CD4-positive, alpha-beta T cell treated with Interleukin-15 for 1 hour (primary cell): ENCODE data around the gene ZBTB7C.

Experiments used
- DNase-seq: peaks from one replicate; pipeline ENCODE4 v3.0.0-alpha.2; 2020

The ZBTB7C gene

DNA sequence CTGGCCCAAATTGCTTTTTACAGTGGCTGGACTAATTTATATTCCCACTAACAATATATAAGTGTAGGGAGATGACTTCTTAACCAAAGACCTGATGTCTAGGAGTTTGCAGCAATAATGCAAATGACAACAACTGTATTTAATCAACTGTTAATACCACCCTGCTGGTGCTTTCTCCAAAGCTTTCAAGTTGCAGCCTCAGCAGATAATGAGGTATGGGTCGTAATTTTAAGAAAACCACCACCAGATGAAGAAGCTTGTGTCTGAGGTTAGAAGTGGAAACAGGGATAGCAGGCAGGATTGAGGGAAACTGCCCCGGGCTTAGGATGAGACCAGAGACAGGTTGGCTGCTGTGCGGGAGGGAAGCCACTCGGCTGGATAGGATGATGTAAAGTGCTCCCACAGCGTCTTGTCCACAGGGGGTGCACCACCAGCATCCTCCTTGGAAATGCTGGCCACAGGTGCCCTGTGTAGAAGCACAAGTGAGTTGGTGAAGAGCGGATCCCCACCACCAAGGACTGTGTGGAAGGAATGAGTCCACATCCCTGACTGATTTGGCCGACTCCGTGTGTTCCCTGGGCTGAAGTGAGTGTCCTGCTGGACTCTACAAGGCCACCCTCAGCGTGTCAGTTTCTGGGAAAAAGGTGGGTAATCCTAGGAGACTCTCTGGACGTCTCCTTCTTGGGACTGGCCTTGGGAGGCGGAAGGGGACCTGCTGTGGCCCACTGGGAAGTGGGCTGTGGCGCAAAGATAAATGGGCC is 402.6 kb downstream of the ZBTB7C start:
- DNase-seq, result no peak

DNA sequence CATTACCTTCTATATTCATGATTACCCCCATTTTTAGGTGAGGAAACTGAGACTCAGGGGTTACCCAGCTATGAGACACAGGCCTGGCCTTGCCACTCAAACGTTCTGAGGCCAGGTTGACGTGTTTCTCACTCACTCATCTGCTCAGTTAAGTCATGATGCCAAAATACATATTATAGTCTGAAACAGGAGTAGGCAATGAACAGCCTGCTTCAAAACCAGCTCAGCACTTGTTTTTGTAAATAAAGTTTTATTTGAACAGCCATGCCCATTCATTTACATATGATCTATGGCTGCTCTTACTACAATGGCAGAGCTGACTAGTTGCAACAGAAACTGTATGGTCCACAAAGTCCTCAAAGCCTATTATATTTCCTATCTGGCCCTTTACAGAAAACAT is 404.6 kb downstream of the ZBTB7C start:
- no peak for DNase-seq

DNA sequence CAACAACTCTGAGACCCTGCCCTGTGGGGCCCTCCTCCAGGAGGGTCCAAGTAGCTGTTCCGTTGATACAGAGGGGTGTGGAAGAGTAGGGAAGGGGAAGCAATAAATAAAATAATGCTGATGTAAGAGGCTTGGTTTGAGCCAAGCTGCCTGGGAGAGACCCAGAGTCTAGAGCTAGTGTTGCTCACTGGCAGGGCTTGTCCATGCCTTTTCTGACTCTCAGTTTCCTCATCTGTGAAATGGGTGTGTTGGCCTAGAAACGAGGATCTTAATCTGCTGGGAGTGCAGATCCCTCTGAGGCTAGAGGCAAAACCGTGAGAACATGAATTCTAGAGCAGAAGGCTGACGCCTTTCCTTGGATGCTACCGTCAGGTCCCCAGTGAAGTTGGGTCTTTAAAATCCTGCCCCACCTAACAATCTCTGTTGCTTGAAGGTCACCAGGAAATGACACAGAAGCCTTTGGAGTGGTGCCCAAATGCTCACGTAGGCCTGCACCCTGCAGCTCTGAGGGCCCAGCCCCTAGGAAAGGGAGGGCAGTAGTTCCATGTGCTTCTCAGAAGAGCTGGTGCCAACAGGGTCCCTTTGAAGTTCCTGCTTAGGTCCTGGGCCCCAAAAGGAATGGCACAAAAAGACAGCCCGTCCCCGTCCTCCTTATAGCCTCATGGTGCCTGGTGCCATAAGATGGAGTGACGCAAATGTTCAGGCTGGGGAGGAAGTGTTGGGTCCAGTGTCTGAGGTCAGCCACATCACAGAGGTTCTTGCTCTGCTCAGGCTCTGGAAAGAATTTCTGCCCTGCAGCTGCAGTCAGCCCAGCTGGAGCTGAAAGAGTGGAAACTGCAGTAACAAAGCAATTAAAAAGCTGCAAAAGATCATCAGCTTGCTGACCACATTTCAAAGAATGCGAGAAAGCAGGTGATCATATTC is 405.5 kb downstream of the ZBTB7C start:
- DNase-seq, result peak; percentile 37

DNA sequence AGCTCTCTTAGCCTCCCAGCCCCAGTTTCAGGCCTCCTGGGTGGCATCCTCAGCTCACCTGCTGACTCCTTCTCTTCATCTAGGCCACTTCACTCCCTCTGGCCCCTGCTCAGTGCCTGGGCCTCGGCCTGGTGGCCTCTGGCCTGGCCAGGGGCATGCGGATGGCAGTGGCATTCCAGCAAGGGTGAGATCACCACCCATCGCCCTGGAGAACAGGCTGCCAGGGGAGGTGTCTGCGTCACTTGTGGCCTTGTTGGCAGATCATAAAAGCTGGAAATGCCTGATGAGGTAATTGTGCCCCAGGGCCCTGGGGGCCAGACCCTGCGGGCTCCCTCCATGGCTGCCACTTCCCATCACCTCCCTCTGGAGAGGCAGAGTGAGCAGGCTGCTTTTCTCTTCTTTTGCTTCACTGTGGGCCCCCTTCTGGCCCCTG is 406.2 kb downstream of the ZBTB7C start:
- no peak for DNase-seq

DNA sequence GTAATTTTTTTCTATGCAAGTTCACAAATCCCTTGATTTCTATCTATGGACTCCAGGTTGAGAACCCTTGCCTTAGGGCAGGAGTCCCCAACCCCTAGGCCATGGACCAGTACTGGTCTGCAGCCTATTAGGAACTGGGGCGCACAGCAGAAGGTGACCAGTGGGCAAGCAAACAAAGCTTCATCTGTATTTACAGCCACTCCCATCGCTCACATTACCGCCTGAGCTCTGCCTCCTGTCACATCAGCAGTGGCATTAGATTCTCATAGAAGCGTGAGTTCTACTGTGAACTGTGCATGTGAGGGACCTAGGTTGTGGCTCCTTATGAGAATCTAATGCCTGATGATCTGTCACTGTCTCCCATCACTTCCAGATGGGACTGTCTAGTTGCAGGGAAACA is 408.5 kb downstream of the ZBTB7C start:
- DNase-seq, result no peak

DNA sequence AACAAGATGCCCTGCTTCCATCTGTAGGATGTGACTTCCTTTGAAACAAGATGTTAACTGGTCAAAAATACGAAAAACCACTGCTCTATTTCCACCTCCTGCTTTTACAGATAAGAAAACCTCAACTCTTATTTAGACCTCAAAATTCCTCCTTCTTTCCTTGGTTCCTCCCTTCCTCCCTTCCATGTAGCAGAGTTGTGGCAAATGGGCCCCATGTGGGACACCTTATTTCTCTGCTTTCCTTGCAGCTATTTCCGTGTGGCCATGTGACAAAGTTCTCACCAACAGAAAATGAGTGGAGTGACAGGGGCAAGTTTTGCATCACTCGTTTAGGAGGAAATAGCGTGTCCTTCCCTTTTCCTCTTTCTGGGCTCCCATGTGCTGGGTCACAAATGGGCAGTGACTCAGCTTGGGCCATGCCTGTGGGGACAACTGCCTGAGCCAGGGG is 409.4 kb downstream of the ZBTB7C start:
- DNase-seq, result peak; percentile 55

DNA sequence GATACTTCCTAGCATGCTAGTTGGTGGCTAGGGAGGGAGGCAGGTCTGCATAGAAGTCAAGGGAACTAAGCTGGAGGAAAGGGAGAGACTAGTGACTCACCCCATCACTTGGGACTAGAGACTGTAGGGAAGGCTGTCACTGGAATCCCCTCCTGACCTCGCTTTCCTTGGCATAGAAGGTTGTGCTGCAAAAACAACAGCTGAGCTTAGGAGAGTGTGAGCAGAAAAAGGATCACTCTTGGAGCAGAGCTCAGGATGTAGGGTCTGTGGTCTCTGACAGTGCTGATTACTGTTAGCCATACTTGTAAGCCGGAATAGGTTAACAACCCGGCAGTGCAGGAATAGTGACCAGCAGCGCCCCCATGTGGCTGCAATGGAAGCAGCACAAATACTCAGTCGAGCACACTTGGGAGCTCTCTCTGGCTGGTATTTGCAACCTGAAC is 411.8 kb downstream of the ZBTB7C start:
- no peak for DNase-seq

DNA sequence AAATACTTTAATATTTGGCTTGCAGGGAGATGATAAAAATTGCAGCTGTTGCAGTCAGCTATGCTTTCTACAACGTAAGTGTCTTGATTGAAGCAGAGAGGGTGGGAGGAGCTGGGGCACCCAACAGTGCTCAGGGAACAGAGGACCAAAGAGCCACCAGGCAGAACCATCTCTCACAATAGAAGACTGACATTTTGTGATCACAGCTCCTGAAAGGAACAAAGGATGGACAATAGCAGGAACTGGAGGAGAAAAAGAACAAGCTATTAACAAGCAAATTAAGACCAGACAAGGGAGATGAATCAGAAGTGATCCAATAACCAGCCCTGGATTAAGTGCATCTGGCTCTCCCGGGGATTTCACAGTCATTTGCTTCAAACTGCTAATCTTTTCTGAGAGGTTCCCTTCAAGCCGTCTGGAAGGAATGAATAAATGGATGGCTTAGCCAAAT is 413.1 kb downstream of the ZBTB7C start:
- no peak for DNase-seq

DNA sequence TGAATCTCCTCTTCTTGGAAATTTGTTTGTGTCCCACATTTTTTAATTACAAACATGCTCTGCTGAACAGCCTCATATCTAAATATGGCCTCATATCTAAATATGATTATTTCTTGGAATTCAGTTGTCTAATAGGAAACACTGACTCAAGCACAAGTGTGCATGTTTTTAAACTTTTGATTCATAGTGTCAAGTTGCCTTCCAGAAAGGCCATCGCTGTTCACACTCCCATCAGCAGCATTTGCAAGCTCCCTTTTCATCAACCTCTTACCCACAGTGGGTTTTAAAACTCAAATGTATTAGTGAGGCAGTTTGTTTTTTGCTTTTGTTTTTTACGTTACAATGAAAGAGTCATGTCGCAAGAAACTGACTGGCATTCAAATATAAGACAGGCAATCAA is 413.5 kb downstream of the ZBTB7C start:
- DNase-seq, result no peak

DNA sequence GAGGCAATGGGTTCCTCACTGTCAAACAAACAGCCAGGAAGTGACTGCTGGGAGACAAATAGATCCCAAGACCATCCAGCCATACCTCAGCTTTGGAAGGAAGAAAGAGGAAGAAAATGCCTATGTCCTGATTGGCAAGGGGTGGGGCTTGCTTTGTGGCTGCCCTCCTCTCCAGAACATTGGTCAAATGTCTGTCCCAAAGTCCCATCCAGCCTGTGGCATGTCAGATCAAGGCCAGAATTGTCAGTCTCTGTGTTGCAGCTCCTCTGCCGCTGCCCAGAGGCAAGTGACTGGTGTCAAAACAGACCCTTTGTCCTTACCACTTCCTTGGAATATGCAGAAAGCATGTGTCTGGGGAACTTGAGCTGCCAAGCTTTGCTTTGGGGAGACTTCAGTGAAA is 415.8 kb downstream of the ZBTB7C start:
- DNase-seq, result no peak

DNA sequence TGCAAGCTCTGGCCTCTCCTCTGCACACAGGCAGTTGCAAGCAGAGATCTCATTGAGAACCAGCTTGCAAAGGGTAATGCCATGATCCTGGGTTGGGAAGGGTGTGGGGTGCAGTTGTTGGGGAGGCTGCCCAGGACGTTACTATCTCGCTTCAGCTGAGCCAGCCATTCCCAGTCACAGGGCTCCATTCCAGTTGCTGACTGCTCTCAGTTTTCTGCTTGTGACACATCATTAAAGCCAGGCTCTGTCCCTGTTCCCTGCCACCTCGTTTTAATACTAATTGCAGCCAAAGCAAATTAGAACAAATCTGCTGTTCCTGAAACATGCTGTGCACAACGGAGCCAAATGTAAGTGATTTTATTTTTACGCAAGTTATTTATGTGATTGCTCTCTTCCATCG is 416.2 kb downstream of the ZBTB7C start:
- no peak for DNase-seq

DNA sequence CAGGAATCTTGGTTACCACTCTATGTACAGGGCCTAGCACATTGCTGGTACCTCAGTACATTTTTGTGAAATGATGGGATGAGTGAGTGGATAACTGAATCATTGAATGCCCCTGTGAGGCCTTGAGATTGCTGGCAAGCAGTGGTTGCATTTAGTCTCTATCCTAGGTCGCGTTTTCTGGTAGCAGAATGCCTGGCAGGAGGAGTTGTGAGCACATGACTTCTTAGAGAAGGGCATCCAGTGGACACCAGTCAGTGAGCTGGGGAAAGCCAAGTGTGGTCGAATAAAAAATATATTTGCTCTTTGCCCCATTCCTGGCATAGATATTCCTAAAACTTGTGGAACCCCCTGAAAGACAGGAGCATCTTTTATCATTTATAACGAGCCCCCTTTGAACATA is 416.9 kb downstream of the ZBTB7C start:
- DNase-seq, result no peak

DNA sequence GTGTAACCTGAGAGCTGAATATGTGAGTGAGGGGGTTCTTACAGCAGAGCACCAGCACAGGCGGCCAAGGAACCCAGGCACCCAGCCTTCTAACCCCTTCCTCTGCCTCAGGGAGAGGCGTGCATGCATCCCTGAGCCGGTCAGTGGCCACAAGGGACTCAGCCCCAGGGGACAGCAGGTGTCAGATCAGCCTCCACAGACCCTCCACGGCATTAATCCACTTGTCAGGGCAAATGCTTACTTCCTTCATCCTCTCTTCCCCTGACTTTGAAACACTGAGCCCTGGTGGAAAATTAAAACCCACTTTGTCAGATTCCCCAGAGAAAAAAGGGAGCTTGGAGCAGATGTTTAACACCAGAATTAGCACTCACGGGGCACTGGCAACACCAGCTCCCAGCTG is 418.2 kb downstream of the ZBTB7C start:
- no peak for DNase-seq

DNA sequence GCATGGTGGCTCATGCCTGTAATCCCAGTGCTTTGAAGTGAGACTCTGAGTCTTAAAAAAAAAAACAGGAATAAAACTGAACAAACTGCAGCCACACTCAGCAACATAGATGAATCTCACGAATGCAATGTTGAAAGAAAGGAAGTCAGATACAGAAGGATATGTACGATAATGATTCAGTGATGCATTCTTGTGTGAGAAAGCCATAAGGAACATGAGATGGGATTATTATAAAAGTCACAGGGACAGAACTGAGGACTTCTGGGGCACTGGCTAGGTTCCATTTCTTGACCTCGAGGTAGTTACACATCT is 421.8 kb downstream of the ZBTB7C start:
- no peak for DNase-seq

DNA sequence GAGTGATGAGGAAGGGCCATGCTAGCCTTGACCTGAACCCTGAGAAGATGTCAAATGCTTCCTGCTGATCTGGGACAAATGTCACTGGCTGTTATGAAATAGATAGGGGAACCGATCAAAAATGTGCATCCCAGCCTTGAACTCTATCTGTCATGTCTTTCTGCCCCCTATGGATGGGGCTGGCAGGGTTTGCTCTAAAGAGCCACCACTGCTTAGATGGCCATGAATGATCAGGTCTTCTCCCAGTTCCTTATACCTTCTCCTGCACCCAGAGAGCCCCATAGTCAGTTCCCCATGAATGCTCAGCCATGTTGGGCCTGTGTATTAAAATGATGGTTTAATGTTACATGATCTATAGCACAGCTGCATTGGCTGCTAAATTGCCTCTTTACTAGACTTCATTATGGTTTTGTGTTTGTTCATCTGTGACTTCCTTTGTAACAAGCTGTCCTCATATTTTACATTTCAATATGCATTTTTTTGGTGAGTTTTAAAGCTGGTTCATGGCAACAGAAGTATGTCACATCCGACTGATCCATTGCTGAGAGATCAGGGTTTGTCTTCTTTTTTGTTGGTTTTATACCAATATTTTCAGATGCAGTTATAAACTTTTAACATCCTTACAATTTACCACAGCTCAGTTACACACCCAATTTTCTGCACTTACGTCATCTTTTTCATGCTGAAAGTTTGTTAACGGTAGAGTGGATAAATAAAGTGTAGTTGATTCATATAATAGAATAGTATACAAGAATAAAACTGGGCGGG is 422.4 kb downstream of the ZBTB7C start:
- no peak for DNase-seq

DNA sequence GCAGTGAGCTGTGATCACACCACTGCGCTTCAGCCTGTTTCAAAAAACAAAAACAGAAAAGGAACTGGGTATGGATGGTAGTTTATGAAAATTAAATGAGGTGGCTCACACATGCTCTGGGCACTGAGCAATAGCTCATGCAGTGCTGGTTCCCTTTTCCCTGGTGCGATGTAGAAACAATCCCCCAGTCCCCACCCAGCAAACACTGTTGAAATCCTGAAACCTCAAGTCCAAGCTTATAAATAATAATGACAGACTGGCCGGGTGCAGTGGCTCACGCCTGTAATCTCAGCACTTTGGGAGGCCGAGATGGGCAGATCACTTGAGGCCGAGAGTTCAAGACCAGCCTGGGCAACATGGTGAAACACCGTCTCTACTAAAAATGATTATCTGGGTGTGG is 423.3 kb downstream of the ZBTB7C start:
- peak; percentile 64 for DNase-seq

DNA sequence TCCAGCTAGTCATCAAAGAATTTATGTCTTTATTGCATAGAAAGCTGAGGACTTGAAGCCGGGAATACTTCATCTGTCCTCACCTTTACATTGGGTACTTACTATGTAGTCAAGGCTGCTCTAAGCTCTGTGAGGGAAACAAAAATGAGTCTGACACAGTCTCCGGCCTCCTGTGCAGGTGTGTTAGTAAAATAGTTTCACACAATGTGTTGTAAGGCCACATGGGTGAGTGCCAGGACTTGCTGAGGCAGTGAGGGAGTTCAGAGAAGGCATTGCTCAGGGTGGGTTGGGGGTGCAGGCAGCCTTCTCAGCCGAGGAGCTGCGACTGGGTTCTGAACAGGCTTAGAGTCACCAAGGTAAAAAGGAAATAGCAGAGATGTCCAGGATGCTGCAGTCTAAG is 424.2 kb downstream of the ZBTB7C start:
- no peak for DNase-seq

DNA sequence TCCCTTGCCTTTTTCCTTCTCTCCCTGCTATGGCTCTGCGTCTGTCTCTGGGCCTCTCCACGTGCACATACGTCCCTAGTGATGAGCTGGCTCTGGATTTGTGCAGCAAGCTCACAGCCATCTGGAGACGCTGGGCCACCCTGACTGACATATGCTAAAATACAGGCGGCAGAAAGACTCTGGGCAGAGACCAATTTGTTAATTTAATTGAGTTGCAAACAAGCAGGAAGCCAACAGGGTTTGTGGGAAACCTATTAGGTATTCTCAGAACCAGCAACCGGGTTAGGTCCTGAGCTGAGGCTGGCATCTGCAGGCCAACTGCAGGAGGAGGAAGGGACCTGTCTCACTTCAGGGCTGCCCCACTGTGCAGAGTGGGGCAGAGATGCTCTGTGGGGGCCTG is 425.2 kb downstream of the ZBTB7C start:
- no peak for DNase-seq

DNA sequence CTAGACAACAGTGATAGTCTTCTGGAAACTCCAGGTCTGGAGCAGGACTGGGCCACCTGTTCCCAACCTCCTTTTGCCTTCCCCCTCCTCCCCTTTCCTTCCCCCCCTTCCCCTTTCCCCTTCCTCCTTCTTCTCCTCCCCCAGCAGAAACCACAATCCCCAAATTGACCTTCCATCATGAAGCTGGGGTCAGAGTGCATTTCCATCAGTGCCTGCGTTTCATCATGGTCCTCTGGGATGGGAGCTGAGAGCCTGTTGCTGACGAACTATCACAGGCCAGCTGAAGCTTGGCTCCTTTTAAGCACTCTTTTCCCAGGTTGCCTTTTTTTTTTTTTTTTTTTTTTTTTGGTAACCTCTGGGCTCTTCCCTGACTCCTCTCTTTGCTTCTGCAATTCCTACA is 426.1 kb downstream of the ZBTB7C start:
- DNase-seq, result no peak

DNA sequence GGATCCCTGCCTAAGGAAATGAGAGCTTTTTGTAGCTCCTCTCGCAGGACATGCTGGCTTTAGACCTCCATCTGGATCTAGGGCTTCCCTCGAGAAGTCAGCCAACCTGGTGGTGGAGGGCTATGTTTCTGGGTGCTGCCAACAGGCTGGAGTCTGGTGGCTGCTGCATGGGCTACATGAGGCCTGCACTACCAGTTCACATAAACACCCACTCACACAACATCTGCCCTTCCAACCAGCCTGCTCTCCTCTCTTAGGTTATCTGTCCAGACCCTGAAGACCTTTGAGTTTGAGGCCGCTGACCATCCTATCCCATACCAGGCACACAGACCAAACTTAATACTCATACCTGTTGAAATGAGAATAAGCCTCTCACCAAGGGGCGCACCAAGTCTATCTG is 427.4 kb downstream of the ZBTB7C start:
- DNase-seq, result no peak

DNA sequence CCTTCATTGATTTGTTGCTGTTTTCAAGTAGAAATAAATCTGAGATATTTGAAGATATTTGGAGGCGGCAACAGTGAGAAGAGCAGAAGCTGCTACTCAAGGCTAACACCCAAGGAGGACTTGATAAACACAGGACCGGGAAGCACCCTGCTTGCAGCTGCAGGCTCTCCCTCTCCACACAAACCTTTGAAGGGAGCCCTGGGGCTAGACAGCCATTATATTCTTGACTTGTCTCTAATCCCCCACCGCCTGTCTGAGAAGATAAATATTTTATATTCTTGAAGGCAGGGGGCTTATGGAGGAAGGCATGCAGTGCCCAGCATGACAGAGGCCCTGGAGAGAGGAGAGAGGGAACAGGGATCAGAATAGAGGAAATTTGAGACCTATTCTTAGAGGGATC is 427.9 kb downstream of the ZBTB7C start:
- DNase-seq, result no peak

DNA sequence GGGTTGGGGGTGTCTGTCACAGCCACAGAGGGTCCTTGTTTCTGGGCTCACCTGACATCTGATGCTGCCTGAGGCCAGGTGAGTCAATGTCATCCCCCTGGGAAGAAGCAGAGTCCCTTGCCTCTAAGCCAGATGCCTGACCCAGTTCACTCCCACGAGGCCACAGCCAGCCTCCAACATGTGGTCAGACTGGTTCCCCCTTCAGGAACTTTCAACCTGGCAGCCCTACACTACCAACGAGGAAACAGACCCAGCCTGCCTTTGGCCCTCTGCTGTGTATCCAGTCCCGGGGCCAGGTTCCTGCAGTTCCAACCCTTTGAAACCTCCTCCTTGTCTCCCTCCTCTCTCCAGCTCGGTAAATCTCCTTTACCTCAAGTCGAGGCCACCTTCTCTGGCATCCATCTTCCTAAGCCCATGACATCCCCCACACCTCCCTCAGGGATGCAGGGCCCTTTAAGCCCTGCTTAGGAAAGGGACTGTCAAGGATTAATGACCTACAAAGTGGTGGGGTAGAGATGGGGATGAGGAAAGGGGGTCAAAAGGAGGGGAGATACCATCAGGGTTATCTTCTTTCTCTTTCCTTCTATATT is 429.5 kb downstream of the ZBTB7C start:
- no peak for DNase-seq

DNA sequence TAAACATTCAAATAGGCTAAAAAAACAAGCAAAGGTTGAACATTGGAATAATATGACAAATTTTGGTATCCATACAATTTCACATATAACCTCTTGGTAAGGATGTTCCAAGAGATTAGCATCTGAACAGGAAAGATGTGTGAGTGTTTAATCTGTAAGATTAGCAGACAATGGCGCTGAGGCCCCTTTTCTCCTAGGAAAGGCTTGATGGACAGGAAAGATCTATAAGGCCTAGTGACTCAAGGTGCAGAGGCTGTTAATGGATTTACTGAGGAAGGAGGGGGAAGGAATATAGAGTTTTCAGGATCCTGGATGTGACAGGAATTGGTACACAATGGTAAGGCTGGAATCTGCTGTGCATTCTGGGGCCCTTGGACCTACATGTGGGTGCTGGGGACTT is 430.6 kb downstream of the ZBTB7C start:
- no peak for DNase-seq
